CD4-positive, alpha-beta T cell treated with Interferon alpha-2 for 1 hour (primary cell): ENCODE measurements around the gene ABCA13.

Experiments
- DNase-seq, 2 donors: peaks; one replicate each; pipeline ENCODE4 v3.0.0-alpha.2; 2020 to 2022

Gene ABCA13

GRCh38 chr7:48384180-48384752, 213.0 kb downstream of the ABCA13 start:
- no peak for DNase-seq

- no peak for DNase-seq
Observed at GRCh38 chr7:48387932-48388331, 216.7 kb downstream of the ABCA13 start.

- DNase-seq: no peak
Observed at GRCh38 chr7:48388911-48389310, 217.7 kb downstream of the ABCA13 start.

GRCh38 chr7:48389977-48390376, 218.7 kb downstream of the ABCA13 start:
- no peak for DNase-seq

GRCh38 chr7:48390388-48391327, 219.4 kb downstream of the ABCA13 start:
- peak; percentile 1 to 13 for DNase-seq

GRCh38 chr7:48398191-48398590, 226.9 kb downstream of the ABCA13 start:
- DNase-seq: no peak

GRCh38 chr7:48402721-48403120, 231.5 kb downstream of the ABCA13 start:
- no peak for DNase-seq

- DNase-seq: no peak
Observed at GRCh38 chr7:48408731-48409130, 237.5 kb downstream of the ABCA13 start.

GRCh38 chr7:48411619-48412018, 240.4 kb downstream of the ABCA13 start:
- DNase-seq: no peak

GRCh38 chr7:48414011-48414732, 242.9 kb downstream of the ABCA13 start:
- no peak for DNase-seq

GRCh38 chr7:48416327-48416908, 245.2 kb downstream of the ABCA13 start:
- no peak for DNase-seq

GRCh38 chr7:48419401-48419800, 248.1 kb downstream of the ABCA13 start:
- no peak for DNase-seq

- no peak for DNase-seq
Observed at GRCh38 chr7:48420206-48420605, 248.9 kb downstream of the ABCA13 start.

GRCh38 chr7:48421357-48421756, 250.1 kb downstream of the ABCA13 start:
- DNase-seq: no peak

GRCh38 chr7:48424731-48425130, 253.5 kb downstream of the ABCA13 start:
- no peak for DNase-seq

GRCh38 chr7:48426331-48426965, 255.2 kb downstream of the ABCA13 start:
- DNase-seq: no peak

GRCh38 chr7:48426966-48427555, 255.8 kb downstream of the ABCA13 start:
- DNase-seq: no peak

GRCh38 chr7:48427671-48428070, 256.4 kb downstream of the ABCA13 start:
- DNase-seq: no peak

- DNase-seq: no peak
Observed at GRCh38 chr7:48428091-48428684, 256.9 kb downstream of the ABCA13 start.

- no peak for DNase-seq
Observed at GRCh38 chr7:48429117-48429516, 257.9 kb downstream of the ABCA13 start.

GRCh38 chr7:48438206-48438605, 266.9 kb downstream of the ABCA13 start:
- no peak for DNase-seq
